Amniotic epithelial cell (primary cell): ENCODE measurements around the gene CXCL13.
"Not testable (repeated sequence)": the region's sequence is repeated elsewhere in the genome, so short reads cannot be mapped to it uniquely, and the experiment has no call there.

ENCODE experiments used
- DNase-seq: peaks from one replicate; pipeline ENCODE4 v3.0.0-alpha.2; 2010; ENCODE audit warnings: low read depth

CXCL13 gene

GRCh38 chr4:77601614-77602187 lies 3.9 kb upstream of the CXCL13 start:
- no peak for DNase-seq

- DNase-seq = no peak
Observed at GRCh38 chr4:77613267-77613666, 7.6 kb downstream of the CXCL13 start.

GRCh38 chr4:77615153-77615552 lies 9.5 kb downstream of the CXCL13 start:
- no peak for DNase-seq

GRCh38 chr4:77617203-77617602 lies 11.6 kb downstream of the CXCL13 start:
- DNase-seq = peak; percentile 69

- DNase-seq = peak; percentile 75
Observed at GRCh38 chr4:77618383-77619241, 13.0 kb downstream of the CXCL13 start.

- peak; percentile 7 for DNase-seq
Observed at GRCh38 chr4:77619408-77619807, 13.8 kb downstream of the CXCL13 start.

- DNase-seq = no peak
Observed at GRCh38 chr4:77621254-77621653, 15.6 kb downstream of the CXCL13 start.

GRCh38 chr4:77623091-77623490 lies 17.5 kb downstream of the CXCL13 start:
- DNase-seq = no peak

- no peak for DNase-seq
Observed at GRCh38 chr4:77624213-77624612, 18.6 kb downstream of the CXCL13 start.

GRCh38 chr4:77625485-77625884 lies 19.9 kb downstream of the CXCL13 start:
- DNase-seq = no peak

GRCh38 chr4:77629885-77630284 lies 24.3 kb downstream of the CXCL13 start:
- DNase-seq = no peak

- DNase-seq = no peak
Observed at GRCh38 chr4:77631276-77631675, 25.7 kb downstream of the CXCL13 start.

- DNase-seq = no peak
Observed at GRCh38 chr4:77634132-77634785, 28.6 kb downstream of the CXCL13 start.

GRCh38 chr4:77635246-77635645 lies 29.6 kb downstream of the CXCL13 start:
- DNase-seq = no peak

- DNase-seq = no peak
Observed at GRCh38 chr4:77635876-77636275, 30.3 kb downstream of the CXCL13 start.

GRCh38 chr4:77636902-77637301 lies 31.3 kb downstream of the CXCL13 start:
- peak; percentile 61 for DNase-seq

- not testable (repeated sequence) for DNase-seq
Observed at GRCh38 chr4:77644069-77644468, 38.4 kb downstream of the CXCL13 start.

- DNase-seq = no peak
Observed at GRCh38 chr4:77650787-77651186, 45.2 kb downstream of the CXCL13 start.

- no peak for DNase-seq
Observed at GRCh38 chr4:77651820-77652219, 46.2 kb downstream of the CXCL13 start.

- DNase-seq = no peak
Observed at GRCh38 chr4:77652237-77652897, 46.7 kb downstream of the CXCL13 start.

GRCh38 chr4:77653162-77653758 lies 47.6 kb downstream of the CXCL13 start:
- no peak for DNase-seq

GRCh38 chr4:77660318-77660717 lies 54.7 kb downstream of the CXCL13 start:
- not testable (repeated sequence) for DNase-seq
